ENCODE results near the gene RNH1.

The RNH1 gene

DNA sequence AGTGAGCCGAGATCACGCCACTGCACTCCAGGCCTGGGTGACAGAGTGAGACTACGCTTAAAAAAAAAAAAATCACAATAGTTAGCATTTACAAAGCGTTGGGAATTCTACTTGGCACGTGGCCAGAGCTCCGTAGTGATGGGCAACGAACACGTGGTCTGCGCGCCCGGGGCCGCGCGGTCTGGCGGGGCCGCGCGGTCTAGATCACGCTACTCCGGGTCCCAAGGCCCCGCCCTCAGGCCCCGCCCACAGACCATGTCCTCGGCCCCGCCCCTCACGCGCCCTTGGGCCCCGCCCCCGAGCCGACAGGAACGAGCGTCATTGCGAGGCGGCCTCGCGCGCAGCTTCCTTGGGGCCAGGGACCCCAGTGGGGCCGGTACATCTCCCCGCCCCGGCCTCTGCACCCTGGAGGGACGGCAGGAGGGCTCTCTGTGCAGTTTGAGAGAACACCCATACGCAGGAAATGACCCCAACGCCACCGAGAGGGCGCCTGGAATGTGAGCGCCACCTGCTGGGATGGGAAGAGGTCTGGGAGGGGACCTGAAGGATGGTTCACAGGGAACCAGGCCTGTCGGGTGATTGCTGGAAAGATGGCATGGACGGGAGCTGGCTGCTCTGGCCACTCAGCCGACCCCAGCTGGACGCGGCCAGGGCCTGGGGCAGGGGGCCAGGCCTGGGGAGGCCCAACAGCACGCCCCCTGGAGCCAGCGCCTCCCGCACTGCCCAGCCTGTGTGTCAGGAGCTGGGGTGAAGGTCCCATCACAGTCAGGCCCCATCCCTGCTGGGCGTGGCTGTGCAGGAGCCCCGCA is 58.9 kb downstream of the RNH1 start:
- H3K4me3 ChIP-seq (ENCODE audit: control insufficient read depth, low read depth, low read length), result peak overlapping the region; percentile 86
- peak; percentile 34 for DNase-seq (ENCODE audit: low read depth)
- TF ChIP-seq, protein P1, sequence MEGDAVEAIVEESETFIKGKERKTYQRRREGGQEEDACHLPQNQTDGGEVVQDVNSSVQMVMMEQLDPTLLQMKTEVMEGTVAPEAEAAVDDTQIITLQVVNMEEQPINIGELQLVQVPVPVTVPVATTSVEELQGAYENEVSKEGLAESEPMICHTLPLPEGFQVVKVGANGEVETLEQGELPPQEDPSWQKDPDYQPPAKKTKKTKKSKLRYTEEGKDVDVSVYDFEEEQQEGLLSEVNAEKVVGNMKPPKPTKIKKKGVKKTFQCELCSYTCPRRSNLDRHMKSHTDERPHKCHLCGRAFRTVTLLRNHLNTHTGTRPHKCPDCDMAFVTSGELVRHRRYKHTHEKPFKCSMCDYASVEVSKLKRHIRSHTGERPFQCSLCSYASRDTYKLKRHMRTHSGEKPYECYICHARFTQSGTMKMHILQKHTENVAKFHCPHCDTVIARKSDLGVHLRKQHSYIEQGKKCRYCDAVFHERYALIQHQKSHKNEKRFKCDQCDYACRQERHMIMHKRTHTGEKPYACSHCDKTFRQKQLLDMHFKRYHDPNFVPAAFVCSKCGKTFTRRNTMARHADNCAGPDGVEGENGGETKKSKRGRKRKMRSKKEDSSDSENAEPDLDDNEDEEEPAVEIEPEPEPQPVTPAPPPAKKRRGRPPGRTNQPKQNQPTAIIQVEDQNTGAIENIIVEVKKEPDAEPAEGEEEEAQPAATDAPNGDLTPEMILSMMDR (IDR thresholded peaks at IDR 0.05; ENCODE audit: control insufficient read depth, insufficient read depth, low read depth, low read length, missing control alignments), result peak; percentile 94

DNA sequence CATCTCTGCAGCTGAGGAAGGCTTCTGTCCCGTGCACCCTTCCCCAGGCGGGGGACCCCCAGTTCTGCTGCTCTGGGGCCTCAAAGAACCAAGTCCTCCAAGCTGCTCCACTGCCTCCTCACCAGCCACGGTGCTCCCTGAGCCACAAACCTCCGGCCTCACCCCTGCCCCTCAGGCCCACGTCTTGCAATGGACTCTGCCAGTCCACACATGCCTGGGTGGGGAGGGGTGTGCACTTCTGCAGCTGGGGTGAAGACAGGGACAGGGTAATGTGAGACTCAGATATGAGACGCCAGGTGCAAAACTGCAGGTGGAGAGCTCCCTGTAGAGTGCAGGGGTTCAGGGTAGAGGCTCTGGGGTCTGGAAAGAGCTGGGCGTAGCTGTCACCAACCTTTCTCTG is 60.2 kb downstream of the RNH1 start:
- DNase-seq (ENCODE audit: low read depth), result no peak
- TF ChIP-seq, protein P1 (IDR thresholded peaks at IDR 0.05; ENCODE audit: control insufficient read depth, insufficient read depth, low read depth, low read length, missing control alignments), result no peak
- no peak overlapping the region for H3K4me3 ChIP-seq (ENCODE audit: control insufficient read depth, low read depth, low read length)

- DNase-seq (ENCODE audit: low read depth), result no peak
- TF ChIP-seq, protein P1 (IDR thresholded peaks at IDR 0.05; ENCODE audit: control insufficient read depth, insufficient read depth, low read depth, low read length, missing control alignments), result no peak
- H3K4me3 ChIP-seq (ENCODE audit: control insufficient read depth, low read depth, low read length), result no peak overlapping the region
Observed at GRCh38 chr11:445765-446588, 61.1 kb downstream of the RNH1 start.
